Measurements from ENCODE around the gene HIGD1B. TPM values are rescaled to one million over a fixed set of nuclear protein-coding genes. Genes with fewer than 3 reads are reported as not detected.

The HIGD1B gene
- total and polyA plus RNA-seq, 2 donors from 2014 or later = 2.2 to 3.2 TPM

DNA sequence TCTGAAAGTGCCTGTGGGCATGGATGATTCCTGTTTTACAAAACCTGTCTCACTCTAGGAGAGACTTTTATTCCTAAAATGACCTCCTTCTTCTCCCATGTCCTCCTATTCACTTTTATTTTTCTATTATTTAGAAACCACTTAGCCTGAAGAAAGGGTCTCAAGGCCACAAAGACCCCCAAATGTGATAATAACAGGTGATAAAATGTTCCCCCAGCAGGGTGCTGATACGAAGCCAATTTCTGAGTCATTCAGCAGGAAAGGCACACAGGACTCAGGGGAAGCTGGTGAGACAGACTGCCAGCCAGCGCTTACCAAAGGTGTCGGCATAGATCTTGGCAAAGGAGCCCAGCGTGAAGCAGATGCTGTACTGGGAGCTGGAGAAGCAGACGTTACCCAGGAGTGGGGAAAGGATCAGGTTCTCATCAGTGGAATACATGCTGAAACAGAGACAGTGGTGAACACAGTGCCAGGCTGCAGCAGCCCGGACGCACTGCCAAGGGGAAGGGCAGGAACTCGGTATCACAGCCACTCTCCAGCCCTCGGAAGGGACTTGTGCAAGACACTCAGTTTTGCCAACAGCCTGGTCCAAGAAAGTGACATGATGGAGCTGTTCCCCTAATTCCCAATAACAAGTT, 24.6 kb downstream of the HIGD1B start:
- DNase-seq (no peak), FAIRE-seq (no peak)
- H3K4me3 ChIP-seq (ENCODE audit: low read length in 3 of 3) = no peak overlapping the region
- no peaks in the 10 kb centered on the region for H3K27me3 ChIP-seq (ENCODE audit: control insufficient read depth, insufficient read depth, low read length)
- no peaks in the 10 kb centered on the region for H3K4me1 ChIP-seq (ENCODE audit: control insufficient read depth in 2 of 3, insufficient read depth in 2 of 3, low read depth in 1 of 3, low read length in 3 of 3)
- intact Hi-C loops (cut with DNase I) = loop anchor here (5.0 kb wide), 1 partner anchor 95 kb away; no protein-coding TSS in a partner anchor
- no peak overlapping the region for H3K27ac ChIP-seq (ENCODE audit: low read depth in 2 of 2, low read length in 2 of 2)
- TF ChIP-seq, protein P1, sequence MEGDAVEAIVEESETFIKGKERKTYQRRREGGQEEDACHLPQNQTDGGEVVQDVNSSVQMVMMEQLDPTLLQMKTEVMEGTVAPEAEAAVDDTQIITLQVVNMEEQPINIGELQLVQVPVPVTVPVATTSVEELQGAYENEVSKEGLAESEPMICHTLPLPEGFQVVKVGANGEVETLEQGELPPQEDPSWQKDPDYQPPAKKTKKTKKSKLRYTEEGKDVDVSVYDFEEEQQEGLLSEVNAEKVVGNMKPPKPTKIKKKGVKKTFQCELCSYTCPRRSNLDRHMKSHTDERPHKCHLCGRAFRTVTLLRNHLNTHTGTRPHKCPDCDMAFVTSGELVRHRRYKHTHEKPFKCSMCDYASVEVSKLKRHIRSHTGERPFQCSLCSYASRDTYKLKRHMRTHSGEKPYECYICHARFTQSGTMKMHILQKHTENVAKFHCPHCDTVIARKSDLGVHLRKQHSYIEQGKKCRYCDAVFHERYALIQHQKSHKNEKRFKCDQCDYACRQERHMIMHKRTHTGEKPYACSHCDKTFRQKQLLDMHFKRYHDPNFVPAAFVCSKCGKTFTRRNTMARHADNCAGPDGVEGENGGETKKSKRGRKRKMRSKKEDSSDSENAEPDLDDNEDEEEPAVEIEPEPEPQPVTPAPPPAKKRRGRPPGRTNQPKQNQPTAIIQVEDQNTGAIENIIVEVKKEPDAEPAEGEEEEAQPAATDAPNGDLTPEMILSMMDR (IDR thresholded peaks at IDR 0.05; ENCODE audit: borderline replicate concordance, extremely low read depth, insufficient read depth) = no peak
- H3K9me3 ChIP-seq (ENCODE audit: control insufficient read depth in 2 of 3, insufficient read depth in 1 of 3, low read length in 3 of 3) = no peaks in the 10 kb centered on the region
- no peak overlapping the region for H3K9ac ChIP-seq (ENCODE audit: low read length in 3 of 3)
- peaks cover 5 to 47% (median 34%) of the 10 kb centered on the region in 3 donors for H3K36me3 ChIP-seq (ENCODE audit: control insufficient read depth in 2 of 3, insufficient read depth in 3 of 3, low read length in 3 of 3)

- Histone ChIP-seq H3K4me3 (ENCODE audit: low read length in 3 of 3) (no peak overlapping the region), H3K9ac (ENCODE audit: low read length in 3 of 3) (no peak overlapping the region), H3K4me1 (ENCODE audit: control insufficient read depth in 2 of 3, insufficient read depth in 2 of 3, low read depth in 1 of 3, low read length in 3 of 3) (no peaks in the 10 kb centered on the region), H3K27me3 (ENCODE audit: control insufficient read depth, insufficient read depth, low read length) (no peaks in the 10 kb centered on the region), H3K36me3 (ENCODE audit: control insufficient read depth in 2 of 3, insufficient read depth in 3 of 3, low read length in 3 of 3) (peaks cover 7 to 54% (median 29%) of the 10 kb centered on the region in 3 donors), H3K9me3 (ENCODE audit: control insufficient read depth in 2 of 3, insufficient read depth in 1 of 3, low read length in 3 of 3) (no peaks in the 10 kb centered on the region), H3K27ac (ENCODE audit: low read depth in 2 of 2, low read length in 2 of 2) (no peak overlapping the region)
- FAIRE-seq (no peak), DNase-seq (no peak)
- intact Hi-C loops (cut with DNase I) = no loop called here
- TF ChIP-seq, protein P1 (IDR thresholded peaks at IDR 0.05; ENCODE audit: borderline replicate concordance, extremely low read depth, insufficient read depth) = no peak
Measured at GRCh38 chr17:44875761-44876160, 28.1 kb downstream of the HIGD1B start.

DNA sequence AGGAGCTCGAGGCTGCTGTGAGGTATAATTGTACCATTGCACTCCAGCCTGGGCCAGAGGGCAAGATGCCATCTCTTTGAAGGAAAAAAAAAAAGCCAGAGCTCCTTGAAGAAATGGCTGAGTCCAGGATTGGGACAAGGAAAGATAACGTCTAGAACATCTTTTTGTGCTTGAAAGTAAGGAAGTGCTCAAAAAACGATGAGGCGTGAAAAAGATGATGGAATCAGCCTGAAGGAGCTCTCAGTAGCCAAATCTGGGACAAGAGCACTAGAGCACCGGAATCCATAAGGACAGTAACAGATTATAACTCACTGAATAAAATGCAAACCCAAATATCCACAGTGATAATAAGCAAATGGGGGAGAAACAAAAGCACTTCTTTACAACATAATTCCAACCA, 29.4 kb downstream of the HIGD1B start:
- TF ChIP-seq, protein P1 (IDR thresholded peaks at IDR 0.05; ENCODE audit: borderline replicate concordance, extremely low read depth, insufficient read depth) = no peak
- no peak overlapping the region for H3K4me3 ChIP-seq (ENCODE audit: low read length in 3 of 3)
- DNase-seq (no peak), FAIRE-seq (no peak)
- H3K27me3 ChIP-seq (ENCODE audit: control insufficient read depth, insufficient read depth, low read length) = no peaks in the 10 kb centered on the region
- peaks cover 9 to 50% (median 26%) of the 10 kb centered on the region in 3 donors for H3K36me3 ChIP-seq (ENCODE audit: control insufficient read depth in 2 of 3, insufficient read depth in 3 of 3, low read length in 3 of 3)
- intact Hi-C loops (cut with DNase I) = no loop called here
- H3K4me1 ChIP-seq (ENCODE audit: control insufficient read depth in 2 of 3, insufficient read depth in 2 of 3, low read depth in 1 of 3, low read length in 3 of 3) = no peaks in the 10 kb centered on the region
- H3K9me3 ChIP-seq (ENCODE audit: control insufficient read depth in 2 of 3, insufficient read depth in 1 of 3, low read length in 3 of 3) = no peaks in the 10 kb centered on the region
- H3K9ac ChIP-seq (ENCODE audit: low read length in 3 of 3) = no peak overlapping the region
- no peak overlapping the region for H3K27ac ChIP-seq (ENCODE audit: low read depth in 2 of 2, low read length in 2 of 2)

All from kidney (tissue), 14 donors.